AG10803 (cell line): ENCODE measurements around the gene TBCEL.

Source experiments
- DNase-seq: peaks from one replicate; pipeline ENCODE4 v3.0.0; 2010; ENCODE audit warnings: low read depth
- H3K4me3 ChIP-seq: 2 replicates; pipeline ENCODE4 v1.5.1; 2011; ENCODE audit warnings: mild to moderate bottlenecking, low read length, control low read depth
- CTCF ChIP-seq: conservative IDR thresholded peaks from 2 replicates; pipeline ENCODE4 v1.5.1; 2011; ENCODE audit warnings: mild to moderate bottlenecking, low read length, control low read depth, inconsistent platforms

The TBCEL gene

GRCh38 chr11:121123496-121124069 is 99.7 kb downstream of the TBCEL start:
- H3K4me3 ChIP-seq: no peak overlapping the region
- no peak for TF ChIP-seq CTCF

GRCh38 chr11:121127809-121128208 is 103.9 kb downstream of the TBCEL start:
- DNase-seq: no peak
- TF ChIP-seq CTCF: no peak
- no peak overlapping the region for H3K4me3 ChIP-seq

More at GRCh38 chr11:121123496-121124069, 99.7 kb downstream of the TBCEL start:
- no peak for DNase-seq

- no peak for TF ChIP-seq CTCF
- no peak for DNase-seq
- H3K4me3 ChIP-seq: no peak overlapping the region
These were observed 105.7 kb downstream of the TBCEL start for GRCh38 chr11:121129362-121130340.

GRCh38 chr11:121131656-121132055 is 107.8 kb downstream of the TBCEL start:
- TF ChIP-seq CTCF: no peak
- DNase-seq: no peak
- no peak overlapping the region for H3K4me3 ChIP-seq

GRCh38 chr11:121132211-121132976 is 108.5 kb downstream of the TBCEL start:
- no peak for DNase-seq
- TF ChIP-seq CTCF: no peak
- no peak overlapping the region for H3K4me3 ChIP-seq

GRCh38 chr11:121134741-121135312 is 110.9 kb downstream of the TBCEL start:
- no peak for DNase-seq
- TF ChIP-seq CTCF: no peak
- H3K4me3 ChIP-seq: no peak overlapping the region
